Stimulated activated CD4-positive, alpha-beta T cell treated with anti-CD3 and anti-CD28 coated beads, TNF-alpha, amount 100 ng/mL, for 24 hours (primary cell): Measurements from ENCODE around the gene TYW1B.
"Not testable (repeated sequence)": the region's sequence is repeated elsewhere in the genome, so short reads cannot be mapped to it uniquely, and the experiment has no call there.

Experiments used
- DNase-seq, 3 experiments: peaks; one replicate each; pipeline ENCODE4 v3.0.0-alpha.2; 2020; ENCODE audit warnings: low read depth in 3 of 3

Gene TYW1B

DNA sequence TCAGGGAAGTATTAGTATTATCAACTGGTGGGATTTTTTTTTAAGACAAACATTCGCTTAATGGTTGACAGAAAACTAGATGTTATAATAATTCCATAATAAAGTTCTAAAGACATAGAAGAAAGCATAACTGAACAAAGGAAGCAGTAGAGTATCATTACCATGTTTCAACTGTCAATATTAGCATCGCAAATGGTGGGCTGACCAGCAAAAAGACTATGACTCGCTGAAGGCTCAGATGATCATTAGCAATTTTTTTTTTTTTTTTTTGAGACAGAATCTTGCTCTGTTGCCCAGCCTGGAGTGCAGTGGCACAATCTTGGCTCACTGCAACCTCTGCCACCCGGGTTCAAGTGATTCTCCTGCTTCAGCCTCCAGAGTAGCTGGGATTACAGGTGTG, 74.8 kb downstream of the TYW1B start:
- DNase-seq: not testable (repeated sequence)

- DNase-seq: no peak
Observed at GRCh38 chr7:72751978-72752377, 76.0 kb downstream of the TYW1B start.

- no peak for DNase-seq
Observed at GRCh38 chr7:72751378-72751777, 76.6 kb downstream of the TYW1B start.

GRCh38 chr7:72748649-72749048, 79.4 kb downstream of the TYW1B start:
- DNase-seq: not testable (repeated sequence)

DNA sequence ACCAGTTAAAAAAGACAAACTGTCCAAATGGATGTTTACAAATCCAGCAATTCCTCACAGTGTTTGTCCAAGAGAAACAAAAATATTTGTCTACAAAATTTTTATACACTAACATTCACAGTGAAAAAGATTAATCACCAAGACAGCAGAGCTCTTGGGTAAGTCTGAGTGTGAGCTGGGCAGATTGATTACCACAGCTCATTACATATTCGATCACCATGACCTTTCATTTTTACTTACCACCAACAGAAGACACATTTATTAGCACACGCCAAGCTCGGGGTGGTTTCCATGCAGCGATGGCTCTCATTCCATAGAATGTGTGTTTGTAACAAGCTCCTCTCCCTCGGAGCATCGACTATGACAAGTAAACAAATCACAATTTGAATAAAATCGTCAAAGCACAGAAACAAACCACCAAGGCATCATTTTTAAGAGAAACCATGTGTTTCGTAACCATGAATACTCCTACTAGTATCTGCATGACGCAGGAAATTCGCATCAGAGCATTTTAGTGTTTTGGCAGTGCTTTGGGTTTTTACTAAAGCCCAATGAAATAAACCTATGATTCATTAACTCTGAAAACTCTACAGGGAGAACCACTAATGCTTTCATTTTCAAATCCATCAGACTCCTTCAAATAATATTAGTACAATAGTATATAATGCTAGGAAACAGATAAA, 83.6 kb downstream of the TYW1B start:
- DNase-seq: not testable (repeated sequence)

DNA sequence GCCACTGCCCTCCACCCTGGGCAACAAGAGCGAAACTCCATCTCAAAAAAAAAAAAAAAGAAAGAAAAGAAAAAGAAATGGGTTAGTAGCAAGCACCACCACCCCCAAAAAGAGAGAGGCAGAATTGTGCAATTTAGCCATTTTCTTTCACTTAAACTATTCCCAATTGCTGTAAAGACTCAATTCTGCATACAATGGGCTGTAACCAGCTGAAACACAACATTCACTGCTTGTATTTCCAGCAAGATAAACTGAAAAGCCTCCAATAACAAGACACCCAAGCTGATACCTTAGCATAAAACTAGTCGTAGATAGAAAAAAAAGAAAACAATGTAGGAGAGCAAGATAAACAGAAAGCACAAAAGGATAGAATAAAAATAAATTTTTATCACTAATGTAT, 84.2 kb downstream of the TYW1B start:
- not testable (repeated sequence) for DNase-seq

DNA sequence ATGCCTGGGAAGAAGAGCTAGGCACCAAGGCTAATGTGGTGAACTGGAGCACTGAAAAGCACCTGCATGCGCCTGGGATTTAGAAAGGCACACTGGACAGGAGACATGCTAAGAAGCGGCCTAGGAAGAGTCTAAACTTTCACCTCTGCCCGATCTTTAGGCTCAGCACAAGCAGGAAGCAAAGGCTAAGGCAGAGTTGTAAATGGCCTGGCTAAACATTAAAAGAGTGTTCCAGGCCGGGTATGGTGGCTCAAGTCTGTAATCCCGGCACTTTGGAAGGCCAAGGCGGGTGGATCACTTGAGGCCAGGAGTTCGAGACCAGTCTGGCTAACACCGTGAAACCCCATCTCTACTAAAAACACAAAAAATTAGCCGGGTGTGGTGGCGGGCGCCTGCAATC, 88.3 kb downstream of the TYW1B start:
- not testable (repeated sequence) for DNase-seq

GRCh38 chr7:72735855-72736254, 92.1 kb downstream of the TYW1B start:
- DNase-seq: not testable (repeated sequence)

- DNase-seq: not testable (repeated sequence)
Observed at GRCh38 chr7:72730815-72731214, 97.2 kb downstream of the TYW1B start.

- DNase-seq: not testable (repeated sequence)
Observed at GRCh38 chr7:72730384-72730783, 97.6 kb downstream of the TYW1B start.

GRCh38 chr7:72729130-72729529, 98.9 kb downstream of the TYW1B start:
- not testable (repeated sequence) for DNase-seq

GRCh38 chr7:72722694-72723093, 105.3 kb downstream of the TYW1B start:
- not testable (repeated sequence) for DNase-seq

- DNase-seq: not testable (repeated sequence)
Observed at GRCh38 chr7:72720890-72721289, 107.1 kb downstream of the TYW1B start.

DNA sequence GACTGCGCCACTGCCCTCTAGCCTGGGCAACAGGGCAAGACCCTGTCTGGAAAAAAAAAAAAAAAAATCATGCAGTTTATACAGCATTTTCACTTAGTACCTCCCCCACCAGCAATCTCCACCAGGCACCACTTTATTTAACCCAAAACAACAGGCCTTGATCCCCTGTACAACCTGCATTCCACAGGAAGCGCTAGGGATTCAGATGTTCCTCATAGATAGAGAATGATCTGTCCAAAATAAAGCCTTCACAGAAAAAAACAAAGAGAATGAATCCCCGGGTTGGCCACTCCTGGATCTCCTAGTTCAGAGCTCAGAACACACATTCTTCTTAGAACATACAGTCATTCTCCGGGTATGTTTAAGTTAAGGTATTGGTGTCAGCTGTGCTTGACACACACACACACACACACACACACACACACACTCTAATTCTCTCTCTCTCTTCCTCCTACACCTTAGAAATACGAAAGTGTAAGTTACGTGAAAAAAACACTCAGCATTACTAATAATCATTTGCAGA, 110.7 kb downstream of the TYW1B start:
- not testable (repeated sequence) for DNase-seq

GRCh38 chr7:72711927-72712326, 116.1 kb downstream of the TYW1B start:
- DNase-seq: not testable (repeated sequence)

DNA sequence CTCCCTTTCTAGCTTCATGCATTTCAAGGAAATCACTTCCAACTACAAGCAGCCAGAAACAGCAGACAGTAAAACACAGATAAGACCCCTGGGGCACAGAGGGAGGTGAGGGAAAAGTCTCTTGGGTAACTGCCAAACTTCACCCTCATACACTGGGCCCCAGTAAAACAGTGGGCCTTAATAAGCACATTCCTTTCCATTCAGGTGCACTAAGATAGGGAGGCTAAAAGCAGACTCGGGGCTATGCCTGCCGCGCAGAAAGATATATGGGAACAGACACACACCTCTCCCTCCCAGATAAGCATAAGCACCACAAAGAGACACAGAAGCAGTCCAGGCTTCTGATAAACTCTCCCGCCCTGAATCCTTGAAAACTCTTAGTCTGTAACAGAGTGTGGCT, 117.0 kb downstream of the TYW1B start:
- DNase-seq: no peak

GRCh38 chr7:72709909-72710308, 118.1 kb downstream of the TYW1B start:
- DNase-seq: no peak

- DNase-seq: not testable (repeated sequence)
Observed at GRCh38 chr7:72708371-72709050, 119.5 kb downstream of the TYW1B start.

GRCh38 chr7:72706521-72706920, 121.5 kb downstream of the TYW1B start:
- no peak for DNase-seq

GRCh38 chr7:72705693-72706092, 122.3 kb downstream of the TYW1B start:
- DNase-seq: not testable (repeated sequence)

- no peak for DNase-seq
Observed at GRCh38 chr7:72704894-72705293, 123.1 kb downstream of the TYW1B start.

GRCh38 chr7:72700548-72700947, 127.5 kb downstream of the TYW1B start:
- not testable (repeated sequence) for DNase-seq

GRCh38 chr7:72697066-72697465, 130.9 kb downstream of the TYW1B start:
- not testable (repeated sequence) for DNase-seq
